Bronchial epithelial cell (primary cell): ENCODE measurements around the gene RABL6. TPM values are rescaled to one million over a fixed set of nuclear protein-coding genes. Genes with fewer than 3 reads are reported as not detected.
"Not testable (repeated sequence)": the region's sequence is repeated elsewhere in the genome, so short reads cannot be mapped to it uniquely, and the experiment has no call there.

ENCODE experiments used
- DNase-seq: peaks from one replicate; pipeline ENCODE4 v3.0.0-alpha.2; 2010; ENCODE audit warnings: low read depth
- FAIRE-seq: peaks from 2 replicates; lab custom pipeline; 2011; peaks lifted over from hg19 to GRCh38; lab: Jason Lieb, UNC
- H3K27me3 ChIP-seq: 2 replicates; pipeline ENCODE4 v1.5.1; 2011; ENCODE audit warnings: low read length; ENCODE audit not compliant: control insufficient read depth, insufficient read depth
- H3K36me3 ChIP-seq: 2 replicates; pipeline ENCODE4 v1.5.1; 2011; ENCODE audit warnings: low read length; ENCODE audit not compliant: control insufficient read depth, insufficient read depth
- H3K4me3 ChIP-seq: 2 replicates; pipeline ENCODE4 v1.5.1; 2011; ENCODE audit warnings: mild to moderate bottlenecking, low read depth, low read length, control low read depth
- CTCF ChIP-seq: IDR thresholded peaks from 2 replicates; pipeline ENCODE4 v1.5.1; 2011; ENCODE audit warnings: mild to moderate bottlenecking, moderate library complexity, low read length, control low read depth, inconsistent platforms; ENCODE audit not compliant: insufficient read depth, severe bottlenecking
- total RNA-seq: library from RNA; depleted of rRNA; stranded (reverse); fragments of >200 nt; gene quantifications from 2 replicates; pipeline ENCODE4 v1.2.1, GENCODE V29; 2014

Gene RABL6
- total RNA-seq, 1 donor from 2014 or later = 79.5 TPM

- no peak for TF ChIP-seq CTCF
- no peak for FAIRE-seq
Observed at GRCh38 chr9:136796238-136796774, 11.4 kb upstream of the RABL6 start, which contains the start of gene CCDC183. CCDC183 (plus strand) TSS chr9:136796338; CDS start chr9:136796398, 60 bp downstream.

DNA sequence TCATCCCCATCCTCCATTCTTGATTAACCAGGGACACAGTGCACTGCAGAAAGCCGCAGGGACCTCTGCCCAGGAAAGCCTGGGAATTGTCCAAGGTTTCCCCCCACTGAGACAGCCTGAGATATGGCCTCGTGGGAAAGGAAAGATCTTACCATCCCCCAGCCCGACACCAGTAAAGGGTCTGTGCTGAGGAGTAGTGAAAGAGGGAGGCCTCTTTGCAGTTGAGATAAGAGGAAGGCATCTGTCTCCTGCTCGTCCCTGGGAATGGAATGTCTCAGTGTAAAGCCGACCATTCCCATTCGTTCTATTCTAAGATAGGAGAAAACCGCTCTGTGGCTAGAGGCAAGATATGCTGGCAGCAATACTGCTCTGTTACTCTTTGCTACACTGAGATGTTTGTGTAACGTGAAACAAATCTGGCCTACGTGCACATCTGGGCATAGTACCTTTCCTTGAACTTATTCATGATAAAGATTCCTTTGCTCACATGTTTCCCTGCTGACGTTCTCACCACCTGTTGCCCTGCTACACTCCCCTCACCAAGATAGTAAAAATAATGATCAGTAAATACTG is 10.9 kb upstream of the RABL6 start:
- FAIRE-seq, H3K27me3 ChIP-seq, H3K4me3 ChIP-seq: not testable (repeated sequence)
- peaks cover 13% of the 10 kb centered on the region for H3K36me3 ChIP-seq
- peak; percentile 20 for DNase-seq

More at GRCh38 chr9:136796238-136796774, 11.4 kb upstream of the RABL6 start, which contains the start of gene CCDC183:
- H3K4me3 ChIP-seq = no peak within 1 kb of the TSS
- no peak for DNase-seq
- H3K27me3 ChIP-seq = peaks cover 9% of the 10 kb centered on the region
- H3K36me3 ChIP-seq = peaks cover 13% of the 10 kb centered on the region

DNA sequence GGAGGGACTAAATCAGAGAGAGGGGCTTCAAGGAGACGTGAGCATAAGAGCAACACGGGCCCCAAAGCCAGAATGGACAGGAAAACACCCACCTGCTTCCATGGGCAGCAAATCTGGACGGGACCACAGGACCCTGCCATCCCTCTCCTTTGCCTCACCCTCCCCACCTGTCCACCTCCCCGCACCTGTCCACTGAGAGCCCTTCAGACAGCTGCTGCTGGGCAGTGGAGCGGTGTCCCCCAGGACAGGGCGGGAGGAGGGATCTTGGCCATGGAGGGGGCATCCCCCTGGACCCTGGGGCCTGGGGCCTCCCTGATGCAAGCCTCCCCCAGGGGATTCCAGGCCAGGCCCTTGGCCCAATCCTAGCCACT is 9.1 kb upstream of the RABL6 start:
- DNase-seq (no peak), FAIRE-seq (no peak)
- Histone ChIP-seq H3K4me3 (no peak overlapping the region), H3K27me3 (peaks cover 9% of the 10 kb centered on the region), H3K36me3 (no peaks in the 10 kb centered on the region)
- TF ChIP-seq CTCF = no peak

- no peak for TF ChIP-seq CTCF
- Histone ChIP-seq H3K36me3 (no peaks in the 10 kb centered on the region), H3K27me3 (peaks cover 9% of the 10 kb centered on the region), H3K4me3 (peak overlapping the region; percentile 18)
- FAIRE-seq (no peak), DNase-seq (no peak)
Observed at GRCh38 chr9:136799079-136799853, 8.5 kb upstream of the RABL6 start.

DNA sequence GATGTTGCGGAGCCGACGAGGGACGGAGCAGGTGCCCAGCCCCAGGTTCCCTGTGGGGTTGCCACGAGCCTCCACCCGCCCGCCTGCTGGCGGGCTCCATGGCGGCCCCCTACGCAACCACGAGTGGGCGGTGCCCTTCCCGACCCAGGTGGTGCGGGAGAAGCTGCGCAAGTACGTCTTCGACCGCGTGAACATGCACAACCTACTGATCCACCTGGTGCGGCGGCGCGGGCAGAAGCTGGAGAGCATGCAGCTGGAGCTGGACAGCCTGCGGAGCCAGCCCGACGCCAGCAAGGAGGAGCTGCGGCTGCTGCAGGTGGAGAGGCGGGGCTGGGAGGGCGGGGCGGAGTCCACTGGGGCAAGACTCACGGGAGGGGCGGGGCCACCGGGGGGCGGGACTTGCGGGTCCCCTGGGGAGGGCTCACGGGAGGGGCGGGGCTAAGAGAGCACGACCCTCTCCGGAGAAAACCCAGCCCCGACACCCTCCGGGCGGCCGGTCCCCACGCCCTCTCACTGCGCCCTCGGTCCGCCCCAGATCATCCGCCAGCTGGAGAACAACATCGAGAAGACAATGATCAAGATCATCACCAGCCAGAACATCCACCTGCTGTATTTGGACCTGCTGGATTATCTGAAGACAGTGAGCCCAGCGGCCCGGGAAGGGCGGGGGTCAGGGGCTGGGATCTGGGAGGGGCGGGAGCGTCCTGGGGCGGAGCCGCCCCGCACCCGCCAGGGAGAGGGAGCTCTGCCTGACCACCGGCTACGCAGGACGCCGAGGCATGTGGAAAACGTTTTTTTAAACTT is 7.7 kb upstream of the RABL6 start:
- FAIRE-seq (no peak), DNase-seq (peak; percentile 71)
- Histone ChIP-seq H3K4me3 (peak overlapping the region; percentile 25), H3K36me3 (no peaks in the 10 kb centered on the region), H3K27me3 (peaks cover 9% of the 10 kb centered on the region)
- TF ChIP-seq CTCF = no peak
